NB4 (cell line): ENCODE measurements around the gene DCUN1D2.

Experiments used
- DNase-seq: peaks from one replicate; pipeline ENCODE4 v3.0.0; 2010; ENCODE audit warnings: low read depth
- H3K4me3 ChIP-seq: one replicate; pipeline ENCODE4 v1.5.1; 2011; ENCODE audit warnings: mild to moderate bottlenecking, low read depth, low read length, moderate library complexity
- CTCF ChIP-seq: IDR thresholded peaks from one replicate; pipeline ENCODE4 v1.5.1; 2012; ENCODE audit warnings: low read depth, low read length
- MYC ChIP-seq: IDR thresholded peaks from 2 replicates; pipeline ENCODE4 v1.6.1; 2011; ENCODE audit warnings: low read depth, low read length
- POLR2A ChIP-seq: IDR thresholded peaks from 2 replicates; pipeline ENCODE4 v1.6.1; 2011; ENCODE audit warnings: mild to moderate bottlenecking; ENCODE audit not compliant: insufficient read length; ENCODE audit errors: extremely low read depth
- TF ChIP-seq, protein P1 (sequence below): IDR thresholded peaks from 2 replicates; pipeline ENCODE4 v1.6.1; 2011; ENCODE audit warnings: low read depth, low read length

The DCUN1D2 gene

DNA sequence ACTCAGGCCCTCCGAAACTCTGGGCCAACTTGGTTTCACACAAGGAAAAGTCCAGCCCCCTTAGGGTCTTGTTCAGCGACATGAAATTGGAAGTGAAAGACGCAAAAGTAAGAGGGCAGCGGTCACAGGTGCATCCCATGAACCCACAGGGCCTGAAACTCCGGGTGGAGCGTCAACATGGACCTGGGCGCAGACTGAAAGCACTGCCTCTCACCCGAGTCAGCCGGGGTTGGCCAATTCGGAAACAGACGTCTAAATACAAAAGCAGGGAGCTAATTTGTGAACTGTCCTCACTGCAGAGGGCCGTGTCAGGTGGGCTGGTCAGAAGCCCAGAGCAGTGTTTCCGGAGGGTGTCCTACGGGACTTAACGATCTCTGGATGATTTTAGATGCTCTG is 63.9 kb downstream of the DCUN1D2 start:
- TF ChIP-seq MYC (no peak), POLR2A (no peak), CTCF (no peak)
- TF ChIP-seq, protein P1, sequence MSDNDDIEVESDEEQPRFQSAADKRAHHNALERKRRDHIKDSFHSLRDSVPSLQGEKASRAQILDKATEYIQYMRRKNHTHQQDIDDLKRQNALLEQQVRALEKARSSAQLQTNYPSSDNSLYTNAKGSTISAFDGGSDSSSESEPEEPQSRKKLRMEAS, result no peak
- DNase-seq, result no peak
- no peak overlapping the region for H3K4me3 ChIP-seq

DNA sequence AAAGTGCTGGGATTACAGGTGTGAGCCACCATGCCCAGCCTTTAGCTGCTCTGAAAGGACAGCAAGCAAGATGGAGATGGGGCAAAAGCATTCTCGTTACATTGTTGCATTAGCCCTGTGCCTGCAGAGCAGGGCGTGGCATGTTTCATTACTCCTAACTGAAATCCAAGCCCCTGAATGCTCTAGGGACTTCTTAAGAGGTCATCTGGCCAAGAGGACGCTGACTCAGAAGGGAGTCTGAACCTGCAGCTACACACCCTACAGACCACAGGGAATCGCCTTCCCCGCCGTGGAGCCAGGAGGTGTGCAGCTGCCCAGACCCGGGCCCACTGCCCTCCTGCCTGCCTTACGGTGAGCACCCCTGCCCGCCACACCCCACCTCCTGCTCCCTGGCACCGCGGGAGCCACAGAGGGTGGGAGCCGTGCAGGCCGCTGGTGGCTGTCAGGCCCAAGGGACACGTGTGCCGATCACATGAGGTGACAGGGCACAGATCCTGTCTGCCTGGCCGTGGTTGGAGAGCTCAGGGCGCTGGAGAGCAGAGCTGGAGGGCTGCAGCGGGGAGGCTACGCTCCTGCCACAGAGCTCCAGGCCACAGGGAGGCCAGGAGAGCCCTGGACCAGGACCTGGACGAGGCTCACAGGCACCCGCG is 64.4 kb downstream of the DCUN1D2 start:
- no peak overlapping the region for H3K4me3 ChIP-seq
- peak; percentile 83 for DNase-seq
- no peak for TF ChIP-seq MYC
- TF ChIP-seq, protein P1, result peak; percentile 55

- H3K4me3 ChIP-seq, result no peak overlapping the region
- no peak for DNase-seq
- TF ChIP-seq POLR2A, result no peak
- TF ChIP-seq CTCF, result no peak
- TF ChIP-seq, protein P1, result no peak
- no peak for TF ChIP-seq MYC
Measured at GRCh38 chr13:113423520-113424163, 66.9 kb downstream of the DCUN1D2 start.

- no peak for DNase-seq
- H3K4me3 ChIP-seq, result no peak overlapping the region
- TF ChIP-seq CTCF (no peak), MYC (no peak), POLR2A (no peak)
- TF ChIP-seq, protein P1, result no peak
Measured at GRCh38 chr13:113422807-113423519, 67.5 kb downstream of the DCUN1D2 start.

- H3K4me3 ChIP-seq, result no peak overlapping the region
Measured at GRCh38 chr13:113421673-113422270, 68.7 kb downstream of the DCUN1D2 start.

More at GRCh38 chr13:113421673-113422270, 68.7 kb downstream of the DCUN1D2 start:
- no peak for DNase-seq
- TF ChIP-seq, protein P1, result no peak
- no peak for TF ChIP-seq MYC
- no peak for TF ChIP-seq POLR2A
- no peak for TF ChIP-seq CTCF
